BE2C (cell line): ENCODE data around the gene WDR89.
A peak's percentile ranks its signal among the peaks of the same experiment; 100 is the strongest.

Experiments used
- DNase-seq: peaks from one replicate; pipeline ENCODE4 v3.0.0-alpha.2; 2020
- H3K27me3 ChIP-seq: fragments of 250-450 bp; sonication (Bioruptor Pico); 2 replicates; pipeline ENCODE4 v1.5.1; 2020; ENCODE audit warnings: mild to moderate bottlenecking
- H3K36me3 ChIP-seq: fragments of 250-450 bp; sonication (Bioruptor Pico); 2 replicates; pipeline ENCODE4 v1.5.1; 2020; ENCODE audit warnings: mild to moderate bottlenecking
- H3K4me1 ChIP-seq: fragments of 250-450 bp; sonication (Bioruptor Pico); 2 replicates; pipeline ENCODE4 v1.5.1; 2020
- H3K4me3 ChIP-seq: 2 replicates; pipeline ENCODE4 v1.5.1; 2011; ENCODE audit warnings: low read depth, low read length
- H3K9me3 ChIP-seq: fragments of 250-450 bp; sonication (Bioruptor Pico); 2 replicates; pipeline ENCODE4 v1.5.1; 2020
- TF ChIP-seq, protein P1 (sequence below): IDR thresholded peaks from 2 replicates; pipeline ENCODE4 v1.5.1; 2012; ENCODE audit warnings: mild to moderate bottlenecking, low read depth, low read length

Gene WDR89

GRCh38 chr14:63565448-63565847 lies 76.2 kb downstream of the WDR89 start:
- H3K27me3 ChIP-seq = no peaks in the 10 kb centered on the region
- peaks cover 3% of the 10 kb centered on the region for H3K4me1 ChIP-seq
- no peaks in the 10 kb centered on the region for H3K36me3 ChIP-seq
- TF ChIP-seq, protein P1, sequence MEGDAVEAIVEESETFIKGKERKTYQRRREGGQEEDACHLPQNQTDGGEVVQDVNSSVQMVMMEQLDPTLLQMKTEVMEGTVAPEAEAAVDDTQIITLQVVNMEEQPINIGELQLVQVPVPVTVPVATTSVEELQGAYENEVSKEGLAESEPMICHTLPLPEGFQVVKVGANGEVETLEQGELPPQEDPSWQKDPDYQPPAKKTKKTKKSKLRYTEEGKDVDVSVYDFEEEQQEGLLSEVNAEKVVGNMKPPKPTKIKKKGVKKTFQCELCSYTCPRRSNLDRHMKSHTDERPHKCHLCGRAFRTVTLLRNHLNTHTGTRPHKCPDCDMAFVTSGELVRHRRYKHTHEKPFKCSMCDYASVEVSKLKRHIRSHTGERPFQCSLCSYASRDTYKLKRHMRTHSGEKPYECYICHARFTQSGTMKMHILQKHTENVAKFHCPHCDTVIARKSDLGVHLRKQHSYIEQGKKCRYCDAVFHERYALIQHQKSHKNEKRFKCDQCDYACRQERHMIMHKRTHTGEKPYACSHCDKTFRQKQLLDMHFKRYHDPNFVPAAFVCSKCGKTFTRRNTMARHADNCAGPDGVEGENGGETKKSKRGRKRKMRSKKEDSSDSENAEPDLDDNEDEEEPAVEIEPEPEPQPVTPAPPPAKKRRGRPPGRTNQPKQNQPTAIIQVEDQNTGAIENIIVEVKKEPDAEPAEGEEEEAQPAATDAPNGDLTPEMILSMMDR = no peak
- H3K9me3 ChIP-seq = no peaks in the 10 kb centered on the region
- no peak for DNase-seq
- no peak overlapping the region for H3K4me3 ChIP-seq

GRCh38 chr14:63564318-63564717 lies 77.4 kb downstream of the WDR89 start:
- Histone ChIP-seq H3K36me3 (no peaks in the 10 kb centered on the region), H3K27me3 (no peaks in the 10 kb centered on the region), H3K4me3 (no peak overlapping the region), H3K4me1 (peaks cover 3% of the 10 kb centered on the region), H3K9me3 (no peaks in the 10 kb centered on the region)
- DNase-seq = no peak
- TF ChIP-seq, protein P1 = no peak

DNA sequence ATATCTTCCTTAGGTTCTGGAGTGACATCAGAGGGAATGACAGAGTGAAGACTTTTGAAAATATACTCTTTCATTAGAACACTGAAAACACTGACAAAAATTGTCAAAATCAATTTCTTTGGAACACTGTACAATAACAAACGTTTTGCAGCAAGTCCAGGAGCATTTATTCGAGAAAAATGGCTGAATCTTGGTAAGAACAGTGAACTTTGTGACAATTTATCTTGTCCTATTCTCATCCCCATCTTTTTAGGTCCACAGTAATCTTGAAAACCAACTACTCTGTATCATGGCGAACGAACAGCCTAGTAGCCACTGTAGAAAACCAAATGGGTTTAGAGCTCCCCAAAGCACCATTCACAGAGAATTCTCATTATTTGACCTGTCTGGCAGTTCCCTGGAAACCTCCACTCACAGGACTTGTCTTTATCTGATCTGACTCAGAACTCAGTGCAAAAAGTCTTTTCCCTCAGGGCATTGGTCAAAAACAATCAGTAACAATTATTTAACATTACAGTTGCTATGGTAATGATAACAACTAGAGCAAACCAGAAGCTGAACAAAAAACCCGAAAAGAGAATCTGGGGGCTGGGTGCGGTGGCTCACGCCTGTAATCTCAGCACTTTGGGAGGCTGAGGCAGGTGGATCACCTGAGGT lies 78.2 kb downstream of the WDR89 start:
- TF ChIP-seq, protein P1 = no peak
- no peak overlapping the region for H3K4me3 ChIP-seq
- H3K27me3 ChIP-seq = no peaks in the 10 kb centered on the region
- peaks cover 3% of the 10 kb centered on the region for H3K4me1 ChIP-seq
- H3K36me3 ChIP-seq = no peaks in the 10 kb centered on the region
- H3K9me3 ChIP-seq = no peaks in the 10 kb centered on the region
- DNase-seq = peak; percentile 46

DNA sequence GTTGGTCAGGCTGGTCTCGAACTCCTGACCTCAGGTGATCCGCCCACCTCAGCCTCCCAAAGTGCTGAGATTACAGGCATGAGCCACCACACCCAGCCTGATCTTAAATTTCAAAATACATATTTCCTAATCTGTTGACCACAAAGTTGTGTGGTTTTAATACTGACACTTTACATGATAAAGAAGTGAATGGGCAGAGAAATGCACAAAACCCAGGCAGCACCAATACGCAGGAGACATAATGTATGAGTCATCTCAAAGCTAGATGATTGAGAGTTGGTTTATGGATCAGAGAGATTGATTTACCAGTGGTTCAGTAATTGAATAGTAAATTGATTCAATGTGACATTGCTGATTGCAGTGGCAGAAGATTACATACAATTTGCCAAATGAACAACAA lies 79.3 kb downstream of the WDR89 start:
- H3K36me3 ChIP-seq = no peaks in the 10 kb centered on the region
- peaks cover 3% of the 10 kb centered on the region for H3K4me1 ChIP-seq

DNA sequence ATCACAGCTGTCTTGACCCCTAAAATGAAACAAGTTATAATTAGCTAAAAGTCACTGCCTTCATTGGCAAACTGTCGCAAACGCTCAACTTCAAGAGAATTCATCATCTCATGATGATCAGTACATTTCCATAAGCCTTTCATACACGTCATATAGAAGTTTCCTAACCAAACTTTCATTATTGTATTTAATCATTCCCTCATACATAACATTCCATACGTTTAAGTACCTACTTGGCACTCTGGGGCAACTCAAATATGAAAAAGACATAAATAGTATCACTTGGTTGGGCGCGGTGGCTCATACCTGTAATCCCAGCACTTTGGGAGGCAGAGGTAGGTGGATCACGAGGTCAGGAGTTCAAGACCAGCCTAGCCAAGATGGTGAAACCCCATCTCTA lies 86.1 kb downstream of the WDR89 start:
- Histone ChIP-seq H3K27me3 (no peaks in the 10 kb centered on the region), H3K4me1 (no peaks in the 10 kb centered on the region), H3K4me3 (no peak overlapping the region), H3K36me3 (no peaks in the 10 kb centered on the region), H3K9me3 (no peaks in the 10 kb centered on the region)
- no peak for DNase-seq
- TF ChIP-seq, protein P1 = no peak

More for the DNA sequence above, 79.3 kb downstream of the WDR89 start:
- Histone ChIP-seq H3K9me3 (no peaks in the 10 kb centered on the region), H3K27me3 (no peaks in the 10 kb centered on the region), H3K4me3 (no peak overlapping the region)
- TF ChIP-seq, protein P1 = no peak
- no peak for DNase-seq

GRCh38 chr14:63551332-63551731 lies 90.3 kb downstream of the WDR89 start:
- Histone ChIP-seq H3K36me3 (no peaks in the 10 kb centered on the region), H3K27me3 (no peaks in the 10 kb centered on the region), H3K4me3 (no peak overlapping the region), H3K9me3 (no peaks in the 10 kb centered on the region), H3K4me1 (no peaks in the 10 kb centered on the region)
- TF ChIP-seq, protein P1 = no peak
- no peak for DNase-seq
